ENCODE results near the gene ITPA.

- TF ChIP-seq POLR2AphosphoS5 (IDR thresholded peaks at IDR 0.05; ENCODE audit: insufficient read depth, low read depth, low read length) (no peak), POLR2A (IDR thresholded peaks at IDR 0.05; ENCODE audit: low read depth, low read length) (no peak), MAX (IDR thresholded peaks at IDR 0.05; ENCODE audit: insufficient read depth, insufficient read length) (no peak), CTCF (IDR thresholded peaks at IDR 0.05; ENCODE audit: extremely low read depth in 1 of 2, insufficient read depth in 1 of 2, low read depth in 1 of 2, low read length in 2 of 2) (no peak), FOS (IDR thresholded peaks at IDR 0.05; ENCODE audit: borderline replicate concordance, insufficient read depth, low read length) (no peak), GATA2 (IDR thresholded peaks at IDR 0.05; ENCODE audit: insufficient read depth, insufficient read length, low read depth, low read length) (no peak), EZH2 (IDR thresholded peaks at IDR 0.05; ENCODE audit: borderline replicate concordance, low read depth, low read length, severe bottlenecking) (no peak), JUN (IDR thresholded peaks at IDR 0.05; ENCODE audit: borderline replicate concordance, insufficient read depth, insufficient read length, low read depth) (no peak), MYC (IDR thresholded peaks at IDR 0.05; ENCODE audit: low read depth, low read length) (no peak)
Measured at GRCh38 chr20:3224681-3225421, 15.6 kb downstream of the ITPA start.
